Stimulated activated CD8-positive, alpha-beta memory T cell treated with anti-CD3 and anti-CD28 coated beads, Interleukin-12 subunit alpha, Interleukin-12 subunit beta, amount 100 ng/mL, for 4 hours (primary cell): ENCODE data around the gene NRXN3.

Source experiments
- DNase-seq: peaks from one replicate; pipeline ENCODE4 v3.0.0-alpha.2; 2020; ENCODE audit warnings: low read depth

The NRXN3 gene

GRCh38 chr14:79906994-79907393 lies 1736.8 kb downstream of the NRXN3 start:
- no peak for DNase-seq

GRCh38 chr14:79910086-79910485 lies 1739.9 kb downstream of the NRXN3 start:
- no peak for DNase-seq

- DNase-seq: no peak
Measured at GRCh38 chr14:79911744-79912143, 1741.6 kb downstream of the NRXN3 start.

- no peak for DNase-seq
Measured at GRCh38 chr14:79914595-79914994, 1744.4 kb downstream of the NRXN3 start.

GRCh38 chr14:79915406-79915805 lies 1745.2 kb downstream of the NRXN3 start:
- DNase-seq: no peak

GRCh38 chr14:79916281-79916680 lies 1746.1 kb downstream of the NRXN3 start:
- no peak for DNase-seq

GRCh38 chr14:79916892-79917291 lies 1746.7 kb downstream of the NRXN3 start:
- DNase-seq: no peak
